ENCODE data around the gene CCDC88C. TPM values are rescaled to one million over a fixed set of nuclear protein-coding genes. Genes with fewer than 3 reads are reported as not detected.

CCDC88C gene
- total RNA-seq, 6 experiments from 2014 or later, result 0.09 to 0.61 (median 0.19) TPM; not detected in 3

DNA sequence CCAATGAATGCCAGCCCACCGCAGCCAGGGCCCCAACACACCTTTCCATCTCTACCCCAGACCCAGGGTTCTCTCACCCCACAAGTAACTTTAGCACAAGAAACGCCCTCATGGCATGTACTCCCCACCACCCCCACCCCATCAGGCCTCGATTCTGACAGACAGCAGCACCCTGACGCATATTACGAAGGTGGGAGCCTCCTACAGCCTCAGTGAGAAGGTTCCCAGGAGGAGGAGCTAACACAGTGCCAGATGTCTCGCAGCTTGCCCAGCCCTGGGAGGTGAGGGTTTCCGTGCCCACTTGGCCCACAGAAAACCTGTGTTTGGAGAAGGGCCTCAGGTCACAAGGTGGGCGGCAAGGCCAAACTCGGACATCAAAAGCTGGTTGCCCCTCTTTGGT, 32.4 kb downstream of the CCDC88C start:
- no peak overlapping the region for H3K27ac Mint-ChIP-seq
- no peak for DNase-seq
- peaks cover 8% of the 10 kb centered on the region; the same call in 1 of the 2 replicates for H3K4me1 Mint-ChIP-seq (ENCODE audit: low read depth)
- no peaks in the 10 kb centered on the region for H3K9me3 Mint-ChIP-seq
- H3K27me3 Mint-ChIP-seq (ENCODE audit: insufficient read depth), result peaks cover 55% of the 10 kb centered on the region
- H3K4me3 Mint-ChIP-seq, result no peak overlapping the region
- H3K36me3 Mint-ChIP-seq (ENCODE audit: low read depth), result no peaks in the 10 kb centered on the region
- TF ChIP-seq, protein P1, sequence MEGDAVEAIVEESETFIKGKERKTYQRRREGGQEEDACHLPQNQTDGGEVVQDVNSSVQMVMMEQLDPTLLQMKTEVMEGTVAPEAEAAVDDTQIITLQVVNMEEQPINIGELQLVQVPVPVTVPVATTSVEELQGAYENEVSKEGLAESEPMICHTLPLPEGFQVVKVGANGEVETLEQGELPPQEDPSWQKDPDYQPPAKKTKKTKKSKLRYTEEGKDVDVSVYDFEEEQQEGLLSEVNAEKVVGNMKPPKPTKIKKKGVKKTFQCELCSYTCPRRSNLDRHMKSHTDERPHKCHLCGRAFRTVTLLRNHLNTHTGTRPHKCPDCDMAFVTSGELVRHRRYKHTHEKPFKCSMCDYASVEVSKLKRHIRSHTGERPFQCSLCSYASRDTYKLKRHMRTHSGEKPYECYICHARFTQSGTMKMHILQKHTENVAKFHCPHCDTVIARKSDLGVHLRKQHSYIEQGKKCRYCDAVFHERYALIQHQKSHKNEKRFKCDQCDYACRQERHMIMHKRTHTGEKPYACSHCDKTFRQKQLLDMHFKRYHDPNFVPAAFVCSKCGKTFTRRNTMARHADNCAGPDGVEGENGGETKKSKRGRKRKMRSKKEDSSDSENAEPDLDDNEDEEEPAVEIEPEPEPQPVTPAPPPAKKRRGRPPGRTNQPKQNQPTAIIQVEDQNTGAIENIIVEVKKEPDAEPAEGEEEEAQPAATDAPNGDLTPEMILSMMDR (IDR thresholded peaks at IDR 0.05), result no peak

DNA sequence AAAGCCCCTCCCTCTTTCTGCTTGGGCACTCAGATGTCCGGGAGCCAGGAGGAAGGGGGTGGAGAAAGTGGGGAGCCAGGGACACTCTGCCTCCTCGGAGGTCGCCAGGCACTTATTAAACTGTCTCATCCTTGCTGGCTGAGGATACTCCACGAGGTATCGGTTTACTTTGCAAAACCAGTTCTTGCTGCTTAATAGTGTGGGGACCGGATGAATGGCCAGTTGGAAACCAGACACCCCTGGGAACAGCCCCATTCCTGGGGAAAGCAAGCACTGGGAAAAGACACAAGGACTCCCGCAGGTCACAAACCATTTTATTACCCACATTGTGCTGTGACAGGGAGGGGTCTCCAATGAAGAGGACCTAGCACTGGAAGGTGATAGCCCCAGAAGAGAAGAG, 34.2 kb downstream of the CCDC88C start:
- H3K27me3 Mint-ChIP-seq (ENCODE audit: insufficient read depth), result peaks cover 65% of the 10 kb centered on the region
- TF ChIP-seq, protein P1 (IDR thresholded peaks at IDR 0.05), result no peak
- peaks cover 3% of the 10 kb centered on the region; the same call in 1 of the 2 replicates for H3K4me1 Mint-ChIP-seq (ENCODE audit: low read depth)
- no peak overlapping the region for H3K27ac Mint-ChIP-seq
- H3K4me3 Mint-ChIP-seq, result no peak overlapping the region
- H3K36me3 Mint-ChIP-seq (ENCODE audit: low read depth), result no peaks in the 10 kb centered on the region
- DNase-seq, result no peak
- no peaks in the 10 kb centered on the region for H3K9me3 Mint-ChIP-seq

DNA sequence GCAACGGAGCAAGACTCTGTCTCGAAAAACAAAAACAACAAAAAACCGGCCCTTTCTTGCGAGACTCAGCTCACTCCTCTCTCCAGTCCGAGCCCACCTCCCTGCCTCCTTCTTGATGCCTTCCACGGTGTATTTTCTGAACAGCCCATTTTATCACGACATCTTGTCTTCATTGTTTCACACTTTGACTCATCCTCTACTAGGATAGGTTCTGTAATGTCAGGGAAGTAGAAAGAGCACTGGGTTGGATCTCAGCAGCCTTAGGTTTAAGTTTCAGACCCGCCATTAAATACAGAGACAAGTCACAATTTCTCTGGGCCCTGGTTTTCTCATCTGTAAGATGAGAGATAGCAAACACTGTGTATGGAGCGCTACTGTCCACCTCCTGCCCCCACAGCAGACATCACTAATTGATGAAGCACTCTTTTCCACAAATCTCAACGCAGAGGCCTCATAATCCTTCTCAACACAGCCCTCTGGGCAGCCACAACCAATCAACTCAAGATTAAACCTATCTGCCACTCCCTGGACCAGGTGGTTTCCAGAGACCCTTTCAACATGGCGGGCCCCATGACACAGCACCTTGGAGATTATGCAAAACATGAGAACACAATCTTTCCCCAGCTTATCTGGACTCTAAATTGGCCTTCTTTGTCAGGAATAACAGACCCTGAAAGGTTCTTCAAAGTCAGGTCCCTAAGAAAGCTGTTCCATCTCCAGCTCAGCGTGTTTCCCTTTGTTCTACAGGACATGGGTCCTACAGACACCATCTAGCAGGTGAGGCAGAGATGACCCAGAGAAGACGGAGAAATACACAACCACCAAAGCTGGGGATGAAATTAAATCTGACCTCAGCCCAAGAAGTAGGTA, 35.6 kb downstream of the CCDC88C start:
- no peaks in the 10 kb centered on the region for H3K36me3 Mint-ChIP-seq (ENCODE audit: low read depth)
- TF ChIP-seq, protein P1 (IDR thresholded peaks at IDR 0.05), result no peak
- peaks cover 9% of the 10 kb centered on the region for H3K4me1 Mint-ChIP-seq (ENCODE audit: low read depth)
- no peak overlapping the region for H3K27ac Mint-ChIP-seq
- no peaks in the 10 kb centered on the region for H3K9me3 Mint-ChIP-seq
- DNase-seq, result no peak
- H3K27me3 Mint-ChIP-seq (ENCODE audit: insufficient read depth), result peaks cover 68% of the 10 kb centered on the region
- H3K4me3 Mint-ChIP-seq, result no peak overlapping the region

DNA sequence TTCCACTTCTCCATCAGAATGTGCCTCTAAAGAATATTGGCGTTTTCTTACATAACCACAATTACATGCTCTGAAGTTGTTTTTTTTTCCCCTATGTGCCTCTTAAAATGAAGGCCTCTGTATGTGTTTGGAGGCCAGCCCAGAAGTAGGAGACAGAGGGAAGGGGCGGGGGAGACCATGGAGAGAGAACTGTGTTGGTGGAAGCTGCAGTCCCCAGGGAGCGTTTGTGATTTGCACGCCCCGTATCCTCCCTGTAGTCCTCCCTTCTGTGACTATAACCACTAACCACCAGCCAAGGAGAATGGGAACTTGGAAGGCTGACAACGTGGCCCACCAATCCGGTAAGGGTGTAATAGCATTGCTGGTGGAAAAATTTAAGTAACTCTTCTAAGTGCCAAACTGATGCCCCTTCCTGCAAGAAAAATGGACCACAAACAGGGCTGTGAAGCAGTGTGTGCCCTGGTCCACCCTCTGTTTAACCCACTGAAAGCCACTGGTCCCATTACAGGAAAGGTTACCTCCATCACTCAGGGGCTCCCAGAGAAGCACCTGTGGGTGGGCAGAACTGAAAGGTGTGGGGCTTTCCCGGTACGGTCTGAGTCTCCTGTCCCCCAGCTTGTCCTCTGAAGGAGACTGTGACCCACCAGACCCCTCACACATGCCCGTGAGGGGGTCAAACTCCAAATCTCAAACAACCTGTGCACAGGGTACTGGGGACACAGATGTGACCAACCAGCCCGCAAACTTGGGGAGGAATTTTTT, 36.8 kb downstream of the CCDC88C start:
- Mint-ChIP-seq H3K4me3 (no peak overlapping the region), H3K9me3 (no peaks in the 10 kb centered on the region), H3K36me3 (ENCODE audit: low read depth) (no peaks in the 10 kb centered on the region), H3K27me3 (ENCODE audit: insufficient read depth) (peaks cover 64% of the 10 kb centered on the region), H3K4me1 (ENCODE audit: low read depth) (peaks cover 9% of the 10 kb centered on the region), H3K27ac (no peak overlapping the region)
- no peak for DNase-seq
- TF ChIP-seq, protein P1 (IDR thresholded peaks at IDR 0.05), result no peak

DNA sequence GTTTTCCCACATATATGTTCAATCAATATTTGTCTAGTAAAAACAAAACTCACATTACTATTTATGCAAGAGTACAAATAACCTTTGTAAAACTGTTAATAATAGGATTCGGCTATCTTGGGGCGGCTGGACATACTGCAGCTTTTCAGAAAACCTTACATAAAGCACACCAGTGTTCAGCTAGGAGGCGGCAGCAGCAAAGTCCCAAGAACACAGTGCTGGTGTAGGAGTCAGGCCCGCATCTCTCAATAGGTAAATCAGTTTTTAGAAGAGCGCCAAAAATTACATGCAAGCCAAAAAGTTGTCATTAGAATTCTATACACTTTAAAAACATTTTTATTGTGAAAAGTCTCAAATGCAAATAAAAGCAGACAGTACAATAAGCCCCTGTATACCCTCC, 37.5 kb downstream of the CCDC88C start:
- TF ChIP-seq, protein P1 (IDR thresholded peaks at IDR 0.05), result no peak
- Mint-ChIP-seq H3K9me3 (no peaks in the 10 kb centered on the region), H3K4me1 (ENCODE audit: low read depth) (peaks cover 9% of the 10 kb centered on the region), H3K27me3 (ENCODE audit: insufficient read depth) (peaks cover 68% of the 10 kb centered on the region), H3K27ac (no peak overlapping the region), H3K4me3 (no peak overlapping the region), H3K36me3 (ENCODE audit: low read depth) (no peaks in the 10 kb centered on the region)
- DNase-seq, result no peak

All from HFFc6 (cell line).